Sigmoid colon (tissue), 4 donors: ENCODE measurements around the gene PLCH1.

ENCODE experiments used
- EP300 ChIP-seq, 4 donors: sonication (generic); formaldehyde crosslinking; IDR thresholded peaks; one replicate each; pipeline ENCODE4 v1.6.1; 2017; ENCODE audit warnings: antibody characterized with exemption in 4 of 4
- POLR2A ChIP-seq, 2 donors: fragments of 450-650 bp; IDR thresholded peaks; one replicate each; pipeline ENCODE4 v1.6.1; 2016; ENCODE audit warnings: antibody characterized with exemption in 2 of 2, mild to moderate bottlenecking in 2 of 2, moderate library complexity in 2 of 2
- POLR2AphosphoS5 ChIP-seq, 4 donors: sonication (generic); formaldehyde crosslinking; IDR thresholded peaks; one replicate each; pipeline ENCODE4 v1.6.1; 2017; ENCODE audit warnings: antibody characterized with exemption in 4 of 4
- TF ChIP-seq, protein P1 (sequence below), 4 experiments: fragments of 450-650 bp in 3 of 4; fragments of 200-600 bp in 1 of 4; IDR thresholded peaks; one replicate each; pipeline ENCODE4 v1.5.1; 2016 to 2019; ENCODE audit warnings: antibody characterized with exemption in 4 of 4, mild to moderate bottlenecking in 3 of 4, moderate library complexity in 2 of 4

DNA sequence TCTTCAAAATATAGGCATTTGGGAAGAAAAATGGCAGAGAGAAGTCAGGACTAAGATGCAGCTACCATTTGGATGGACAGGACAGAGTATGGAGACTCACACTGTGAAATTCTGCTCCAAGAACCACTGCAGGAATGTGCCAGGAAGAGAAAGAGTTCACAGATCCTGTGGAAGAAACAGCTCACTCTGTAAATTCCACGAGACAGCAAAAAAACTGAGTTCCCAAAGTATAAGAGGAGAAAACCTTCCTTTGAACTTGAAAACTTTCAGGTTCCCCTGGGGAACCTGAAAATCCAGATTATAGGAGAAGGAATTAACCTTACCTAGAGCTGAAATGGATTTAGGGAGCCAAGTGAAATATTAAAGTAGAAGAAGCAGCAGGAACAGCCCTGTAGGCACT, 137.1 kb downstream of the PLCH1 start:
- no peak for TF ChIP-seq POLR2A (IDR thresholded peaks at IDR 0.05)
- TF ChIP-seq, protein P1, sequence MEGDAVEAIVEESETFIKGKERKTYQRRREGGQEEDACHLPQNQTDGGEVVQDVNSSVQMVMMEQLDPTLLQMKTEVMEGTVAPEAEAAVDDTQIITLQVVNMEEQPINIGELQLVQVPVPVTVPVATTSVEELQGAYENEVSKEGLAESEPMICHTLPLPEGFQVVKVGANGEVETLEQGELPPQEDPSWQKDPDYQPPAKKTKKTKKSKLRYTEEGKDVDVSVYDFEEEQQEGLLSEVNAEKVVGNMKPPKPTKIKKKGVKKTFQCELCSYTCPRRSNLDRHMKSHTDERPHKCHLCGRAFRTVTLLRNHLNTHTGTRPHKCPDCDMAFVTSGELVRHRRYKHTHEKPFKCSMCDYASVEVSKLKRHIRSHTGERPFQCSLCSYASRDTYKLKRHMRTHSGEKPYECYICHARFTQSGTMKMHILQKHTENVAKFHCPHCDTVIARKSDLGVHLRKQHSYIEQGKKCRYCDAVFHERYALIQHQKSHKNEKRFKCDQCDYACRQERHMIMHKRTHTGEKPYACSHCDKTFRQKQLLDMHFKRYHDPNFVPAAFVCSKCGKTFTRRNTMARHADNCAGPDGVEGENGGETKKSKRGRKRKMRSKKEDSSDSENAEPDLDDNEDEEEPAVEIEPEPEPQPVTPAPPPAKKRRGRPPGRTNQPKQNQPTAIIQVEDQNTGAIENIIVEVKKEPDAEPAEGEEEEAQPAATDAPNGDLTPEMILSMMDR (IDR thresholded peaks at IDR 0.05) = no peak
- TF ChIP-seq EP300 (IDR thresholded peaks at IDR 0.05) = no peak
- TF ChIP-seq POLR2AphosphoS5 (IDR thresholded peaks at IDR 0.05) = no peak
